Left kidney (tissue), 2 donors: Measurements from ENCODE around the gene CD38. TPM values are rescaled to one million over a fixed set of nuclear protein-coding genes. Genes with fewer than 3 reads are reported as not detected.

Experiments used
- DNase-seq: peaks from one replicate; pipeline ENCODE4 v3.0.0-alpha.2; 2013
- polyA plus RNA-seq: library from polyadenylated mRNA; unstranded; fragments of 120-200 nt; gene quantifications from one replicate; pipeline ENCODE4 v1.2.1, GENCODE V29; 2013; ENCODE audit not compliant: insufficient read length

The CD38 gene
- polyA plus RNA-seq, 1 donor, result 1.2 TPM

DNA sequence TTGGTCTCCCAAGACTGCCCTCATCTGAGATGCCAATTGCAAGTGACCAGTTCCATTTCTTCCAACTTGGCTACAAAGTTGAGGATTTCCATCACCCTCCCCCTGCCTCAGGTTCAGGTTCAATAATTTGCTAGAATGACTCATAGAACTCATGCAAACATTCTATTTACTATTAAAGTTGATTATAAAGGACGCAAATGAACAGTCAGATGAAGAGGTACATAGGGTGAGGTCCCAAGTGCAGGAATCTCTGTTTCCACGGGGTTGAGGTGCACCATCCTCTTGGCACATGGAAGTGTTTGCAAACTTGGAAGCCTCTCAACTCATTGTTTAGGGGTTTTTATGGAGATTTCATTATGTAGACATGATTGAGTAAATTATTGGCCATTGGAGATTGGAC is 119.4 kb downstream of the CD38 start:
- no peak for DNase-seq

DNA sequence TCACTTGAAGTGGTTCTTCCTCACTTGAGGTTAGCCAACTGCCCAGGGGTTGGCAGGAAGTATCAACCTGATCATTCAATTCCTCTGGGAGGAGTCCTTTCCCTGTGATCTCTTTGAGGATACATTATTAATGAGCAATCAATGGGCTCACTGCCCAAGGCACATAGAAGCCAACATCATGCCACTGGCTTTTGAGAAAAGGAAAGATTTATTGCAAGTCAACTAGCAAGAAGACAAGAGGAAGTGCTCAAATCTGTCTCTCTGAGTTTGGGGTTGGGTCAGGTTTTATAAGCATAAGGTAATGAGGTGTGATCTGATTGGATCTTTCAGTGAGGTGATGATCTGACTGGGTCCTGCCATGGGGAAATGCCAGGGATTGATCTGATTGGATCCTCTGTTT is 120.8 kb downstream of the CD38 start:
- DNase-seq, result no peak

DNA sequence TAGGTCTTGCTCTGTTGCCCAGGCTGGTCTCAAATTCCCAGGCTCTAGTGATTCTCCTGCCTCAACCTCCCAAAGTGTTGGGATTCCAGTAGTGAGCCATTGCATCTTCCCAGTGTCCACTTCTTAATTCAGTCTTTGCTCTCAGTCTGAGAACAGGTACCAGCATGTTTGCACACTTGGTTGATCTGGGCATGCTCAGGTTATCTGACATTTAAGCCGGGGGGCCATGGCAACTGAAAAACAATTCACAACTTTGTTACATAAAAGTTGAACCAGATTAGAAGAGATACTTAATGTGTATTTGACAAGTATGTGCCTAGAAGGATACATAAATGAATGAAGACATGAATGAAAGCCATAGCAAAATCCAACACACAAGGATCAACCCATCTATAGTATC is 121.4 kb downstream of the CD38 start:
- DNase-seq, result no peak

- no peak for DNase-seq
Measured at GRCh38 chr4:15901007-15901406, 122.9 kb downstream of the CD38 start.

- DNase-seq, result no peak
Measured at GRCh38 chr4:15901998-15902397, 123.9 kb downstream of the CD38 start.

- no peak for DNase-seq
Measured at GRCh38 chr4:15902746-15903145, 124.6 kb downstream of the CD38 start.

Other genes with a start within 250 kb of the CD38 start
- gene FBXL5, start 123.0 kb upstream of the CD38 start, polyA plus RNA-seq, result 134 TPM
- gene FAM200B, start 96.5 kb upstream of the CD38 start, polyA plus RNA-seq, result 69.5 TPM
- 15.1 TPM for gene BST1, start 75.3 kb upstream of the CD38 start, polyA plus RNA-seq
- not detected for gene FGFBP1, start 160.4 kb downstream of the CD38 start, polyA plus RNA-seq
- 0.25 TPM for gene FGFBP2, start 184.8 kb downstream of the CD38 start, polyA plus RNA-seq